RWPE2 (cell line): ENCODE results near the gene PHC2.

Source experiments
- ATAC-seq: fragments of 200-7000 bp; cut with Tn5 transposase; 3 replicates; pipeline ENCODE4 v1.9.1; 2021; ENCODE audit warnings: low read depth
- DNase-seq: peaks from one replicate; pipeline ENCODE4 v3.0.0-alpha.2; 2020; ENCODE audit warnings: low spot score
- H3K27ac ChIP-seq: fragments of 450-650 bp; 2 replicates; pipeline ENCODE4 v1.5.1; 2017; ENCODE audit warnings: mild to moderate bottlenecking; ENCODE audit not compliant: poor library complexity, severe bottlenecking
- H3K27me3 ChIP-seq: fragments of 250-450 bp; sonication (Bioruptor Pico); 2 replicates; pipeline ENCODE4 v1.5.1; 2021; ENCODE audit warnings: mild to moderate bottlenecking, moderate library complexity; ENCODE audit not compliant: insufficient read depth, poor library complexity, severe bottlenecking
- H3K36me3 ChIP-seq: fragments of 250-450 bp; sonication (Bioruptor Pico); 2 replicates; pipeline ENCODE4 v1.5.1; 2020; ENCODE audit warnings: low read depth, mild to moderate bottlenecking, moderate library complexity
- H3K4me1 ChIP-seq: fragments of 250-450 bp; sonication (Bioruptor Pico); 2 replicates; pipeline ENCODE4 v1.5.1; 2021; ENCODE audit warnings: mild to moderate bottlenecking, moderate library complexity; ENCODE audit not compliant: insufficient read depth, poor library complexity, severe bottlenecking
- H3K4me3 ChIP-seq: fragments of 250-450 bp; sonication (Bioruptor Pico); 2 replicates; pipeline ENCODE4 v1.5.1; 2021; ENCODE audit warnings: mild to moderate bottlenecking, moderate library complexity; ENCODE audit not compliant: severe bottlenecking
- H3K9me3 ChIP-seq: fragments of 250-450 bp; sonication (Bioruptor Pico); 2 replicates; pipeline ENCODE4 v1.5.1; 2021; ENCODE audit warnings: mild to moderate bottlenecking, moderate library complexity; ENCODE audit not compliant: severe bottlenecking
- CTCF ChIP-seq: fragments of 450-650 bp; IDR thresholded peaks from one replicate; pipeline ENCODE4 v1.5.1; 2017; ENCODE audit warnings: mild to moderate bottlenecking, moderate library complexity; ENCODE audit not compliant: poor library complexity, severe bottlenecking

PHC2 gene

GRCh38 chr1:33297911-33298622 lies 132.8 kb downstream of the PHC2 start:
- Histone ChIP-seq H3K36me3 (peaks cover 19% of the 10 kb centered on the region), H3K27ac (no peak overlapping the region), H3K4me3 (no peak overlapping the region), H3K27me3 (no peaks in the 10 kb centered on the region), H3K4me1 (no peaks in the 10 kb centered on the region), H3K9me3 (no peaks in the 10 kb centered on the region)
- DNase-seq (peak; percentile 27), ATAC-seq (peak; percentile 30)
- no peak for TF ChIP-seq CTCF

- Histone ChIP-seq H3K9me3 (no peaks in the 10 kb centered on the region), H3K27me3 (no peaks in the 10 kb centered on the region), H3K27ac (no peak overlapping the region), H3K4me3 (no peak overlapping the region), H3K4me1 (no peaks in the 10 kb centered on the region), H3K36me3 (peaks cover 19% of the 10 kb centered on the region)
- ATAC-seq = no peak
- no peak for TF ChIP-seq CTCF
- DNase-seq = peak; percentile 12
Measured at GRCh38 chr1:33296824-33297223, 134.1 kb downstream of the PHC2 start.

- no peaks in the 10 kb centered on the region for H3K27me3 ChIP-seq
- no peak overlapping the region for H3K4me3 ChIP-seq
- DNase-seq (peak; percentile 24), ATAC-seq (no peak)
- H3K36me3 ChIP-seq = peaks cover 19% of the 10 kb centered on the region
- H3K27ac ChIP-seq = no peak overlapping the region
- H3K9me3 ChIP-seq = no peaks in the 10 kb centered on the region
- H3K4me1 ChIP-seq = no peaks in the 10 kb centered on the region
- no peak for TF ChIP-seq CTCF
Measured at GRCh38 chr1:33296082-33296458, 134.8 kb downstream of the PHC2 start.

GRCh38 chr1:33295450-33296081 lies 135.3 kb downstream of the PHC2 start:
- Histone ChIP-seq H3K4me3 (no peak overlapping the region), H3K27ac (no peak overlapping the region), H3K9me3 (no peaks in the 10 kb centered on the region), H3K36me3 (peaks cover 19% of the 10 kb centered on the region), H3K4me1 (no peaks in the 10 kb centered on the region), H3K27me3 (no peaks in the 10 kb centered on the region)
- TF ChIP-seq CTCF = peak; percentile 91
- DNase-seq = peak; percentile 67
- peak; percentile 87 for ATAC-seq

GRCh38 chr1:33295023-33295422 lies 135.9 kb downstream of the PHC2 start:
- ATAC-seq (no peak), DNase-seq (peak; percentile 47)
- H3K36me3 ChIP-seq = peaks cover 19% of the 10 kb centered on the region

More at GRCh38 chr1:33295023-33295422, 135.9 kb downstream of the PHC2 start:
- TF ChIP-seq CTCF = no peak
- H3K27ac ChIP-seq = no peak overlapping the region
- H3K9me3 ChIP-seq = no peaks in the 10 kb centered on the region
- no peak overlapping the region for H3K4me3 ChIP-seq
- H3K4me1 ChIP-seq = no peaks in the 10 kb centered on the region
- H3K27me3 ChIP-seq = no peaks in the 10 kb centered on the region
